Transverse colon (tissue), 4 donors: ENCODE measurements around the gene SLC2A9. TPM values are rescaled to one million over a fixed set of nuclear protein-coding genes. Genes with fewer than 3 reads are reported as not detected.

Experiments used
- DNase-seq: peaks from one replicate; pipeline ENCODE4 v3.0.0-alpha.2; 2019
- H3K27ac ChIP-seq, 4 donors: fragments of 200-600 bp; sonication (generic); 2 replicates each; pipeline ENCODE4 v1.5.1; 2016 to 2018; ENCODE audit warnings: inconsistent platforms in 4 of 4
- H3K27me3 ChIP-seq: fragments of 200-600 bp; sonication (generic); 2 replicates; pipeline ENCODE4 v1.5.1; 2017; ENCODE audit warnings: inconsistent platforms
- H3K36me3 ChIP-seq, 4 donors: fragments of 200-600 bp; sonication (generic); 2 replicates each; pipeline ENCODE4 v1.5.1; 2017 to 2019; ENCODE audit warnings: inconsistent platforms in 4 of 4
- H3K4me1 ChIP-seq, 4 donors: fragments of 200-600 bp; sonication (generic); 2 replicates each; pipeline ENCODE4 v1.5.1; 2017 to 2020; ENCODE audit warnings: inconsistent platforms in 4 of 4
- H3K4me3 ChIP-seq, 4 donors: fragments of 200-600 bp; sonication (generic); 1 replicate in 1 of 4; 2 replicates in 3 of 4; pipeline versions ENCODE4 v1.5.1 to v1.6.1; 2017 to 2019; ENCODE audit warnings: inconsistent platforms in 4 of 4
- H3K9me3 ChIP-seq, 2 donors: fragments of 200-600 bp; sonication (generic); 2 replicates each; pipeline ENCODE4 v1.5.1; 2017 to 2019; ENCODE audit warnings: inconsistent platforms in 2 of 2
- EP300 ChIP-seq: sonication (generic); formaldehyde crosslinking; IDR thresholded peaks from one replicate; pipeline ENCODE4 v1.6.1; 2017; ENCODE audit warnings: antibody characterized with exemption, low read depth
- POLR2A ChIP-seq: fragments of 450-650 bp; IDR thresholded peaks from one replicate; pipeline ENCODE4 v1.6.1; 2016; ENCODE audit warnings: antibody characterized with exemption, mild to moderate bottlenecking, moderate library complexity
- POLR2AphosphoS5 ChIP-seq, 3 donors: sonication (generic); formaldehyde crosslinking; IDR thresholded peaks; one replicate each; pipeline ENCODE4 v1.6.1; 2016; ENCODE audit warnings: antibody characterized with exemption in 3 of 3
- WGBS, 2 donors: methylation state at CpG; one replicate each; pipeline ENCODE4 v1.1.5; 2018; ENCODE audit warnings: low coverage in 1 of 2; 5-methylcytosine and 5-hydroxymethylcytosine counted together
- in situ Hi-C, 4 donors: fragments of 200-750 bp; cut with MboI; loops; one replicate each; pipeline versions ENCODE4 v1.15.0 to v1.15.1; 2017; ENCODE audit warnings: low sequenced_read_pairs in 3 of 4, low pct_ligation_motif_present in 1 of 4, low pct_unique_long_range_greater_than_20kb in 1 of 4
- intact Hi-C: fragments of 100-400 bp; cut with DNase I; formaldehyde crosslinking; loops from one replicate; pipeline ENCODE4 v1.15.1; 2023; ENCODE audit warnings: low total_unique reads
- total RNA-seq, 4 donors: library from RNA; depleted of rRNA; stranded (reverse); fragments of >200 nt; gene quantifications; one replicate each; pipeline ENCODE4 v1.1.0, GENCODE V29; 2016
- TF ChIP-seq, protein P1 (sequence below), 5 experiments: fragments of 200-600 bp in 3 of 5; fragments of 450-650 bp in 2 of 5; sonication (generic) in 3 of 5; IDR thresholded peaks; 1 replicate in 2 of 5; 2 replicates in 3 of 5; pipeline ENCODE4 v1.5.1; 2016 to 2017; ENCODE audit warnings: antibody characterized with exemption in 5 of 5, inconsistent platforms in 3 of 5, mild to moderate bottlenecking in 2 of 5, moderate library complexity in 1 of 5

Gene SLC2A9
- total RNA-seq, 4 donors from 2014 or later: 2.2 to 4.0 (median 3.4) TPM; not detected in 1

DNA sequence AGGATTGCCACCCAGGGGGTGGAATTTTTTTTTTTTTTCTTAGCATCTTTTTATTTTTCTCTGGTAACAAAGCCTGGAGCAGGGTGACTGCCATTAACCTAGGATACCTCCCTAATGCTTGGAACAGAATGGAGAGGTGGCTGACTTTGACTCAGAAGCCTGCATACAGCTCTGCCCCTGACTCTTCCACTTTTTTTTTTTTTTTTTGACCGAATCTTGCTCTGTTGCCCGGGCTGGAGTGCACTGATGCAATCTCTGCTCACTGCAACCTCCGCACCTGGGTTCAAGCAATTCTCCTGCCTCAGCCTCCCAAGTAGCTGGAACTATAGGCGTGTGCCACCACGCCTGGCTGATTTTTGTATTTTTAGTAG lies 341 bp upstream of the SLC2A9 start:
- TF ChIP-seq, protein P1, sequence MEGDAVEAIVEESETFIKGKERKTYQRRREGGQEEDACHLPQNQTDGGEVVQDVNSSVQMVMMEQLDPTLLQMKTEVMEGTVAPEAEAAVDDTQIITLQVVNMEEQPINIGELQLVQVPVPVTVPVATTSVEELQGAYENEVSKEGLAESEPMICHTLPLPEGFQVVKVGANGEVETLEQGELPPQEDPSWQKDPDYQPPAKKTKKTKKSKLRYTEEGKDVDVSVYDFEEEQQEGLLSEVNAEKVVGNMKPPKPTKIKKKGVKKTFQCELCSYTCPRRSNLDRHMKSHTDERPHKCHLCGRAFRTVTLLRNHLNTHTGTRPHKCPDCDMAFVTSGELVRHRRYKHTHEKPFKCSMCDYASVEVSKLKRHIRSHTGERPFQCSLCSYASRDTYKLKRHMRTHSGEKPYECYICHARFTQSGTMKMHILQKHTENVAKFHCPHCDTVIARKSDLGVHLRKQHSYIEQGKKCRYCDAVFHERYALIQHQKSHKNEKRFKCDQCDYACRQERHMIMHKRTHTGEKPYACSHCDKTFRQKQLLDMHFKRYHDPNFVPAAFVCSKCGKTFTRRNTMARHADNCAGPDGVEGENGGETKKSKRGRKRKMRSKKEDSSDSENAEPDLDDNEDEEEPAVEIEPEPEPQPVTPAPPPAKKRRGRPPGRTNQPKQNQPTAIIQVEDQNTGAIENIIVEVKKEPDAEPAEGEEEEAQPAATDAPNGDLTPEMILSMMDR (IDR thresholded peaks at IDR 0.05): no peak
- TF ChIP-seq POLR2A (no peak), POLR2AphosphoS5 (IDR thresholded peaks at IDR 0.05) (no peak), EP300 (no peak)
- H3K27me3 ChIP-seq: no peaks in the 10 kb centered on the region
- no peak for DNase-seq
- peaks cover 5 to 33% (median 12%) of the 10 kb centered on the region in 4 donors for H3K4me1 ChIP-seq
- intact Hi-C loops: no loop called here
- H3K27ac ChIP-seq: peak overlapping the region; percentile 10 to 89 (median 42)
- no peaks in the 10 kb centered on the region for H3K9me3 ChIP-seq
- H3K36me3 ChIP-seq: no peaks in the 10 kb centered on the region
- WGBS, 2 donors: 60 to 86% methylated on average over 1 to 5 of the region's 5 CpGs
- no peak overlapping the region for H3K4me3 ChIP-seq
- in situ Hi-C loops: no loop called here

DNA sequence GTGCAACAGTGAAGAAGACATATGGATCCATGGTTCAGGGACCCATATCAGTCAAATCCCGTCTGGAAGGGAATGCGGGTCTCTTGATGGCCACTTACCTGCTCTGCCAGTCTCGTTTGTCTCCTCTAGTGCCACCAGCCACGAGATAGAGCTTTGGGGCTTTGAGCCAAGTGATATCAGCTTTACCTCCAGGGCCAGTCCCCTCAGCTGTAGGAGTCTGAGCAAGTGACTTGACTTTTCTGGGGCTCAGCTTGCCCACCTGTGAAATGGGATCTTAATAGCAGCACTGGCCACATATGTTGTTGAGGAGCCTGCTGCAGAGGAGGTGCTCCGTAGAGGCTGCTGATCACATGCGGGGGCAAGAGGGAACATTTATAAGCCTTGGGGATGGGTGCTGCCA lies 1.2 kb downstream of the SLC2A9 start:
- Histone ChIP-seq H3K4me3 (no peak overlapping the region), H3K9me3 (no peaks in the 10 kb centered on the region), H3K27me3 (no peaks in the 10 kb centered on the region), H3K27ac (peak overlapping the region; percentile 84 to 90 (median 88)), H3K36me3 (no peaks in the 10 kb centered on the region), H3K4me1 (peaks cover 5 to 33% (median 12%) of the 10 kb centered on the region in 4 donors)
- in situ Hi-C loops (no loop called here), intact Hi-C loops (no loop called here)
- no peak for DNase-seq
- TF ChIP-seq POLR2AphosphoS5 (IDR thresholded peaks at IDR 0.05) (no peak), POLR2A (no peak), EP300 (no peak)
- TF ChIP-seq, protein P1 (IDR thresholded peaks at IDR 0.05): no peak
- WGBS, 2 donors: 86% methylated on average over 6 of the region's 6 CpGs; no CpG with 5 or more reads in 1 of the 2 donors

DNA sequence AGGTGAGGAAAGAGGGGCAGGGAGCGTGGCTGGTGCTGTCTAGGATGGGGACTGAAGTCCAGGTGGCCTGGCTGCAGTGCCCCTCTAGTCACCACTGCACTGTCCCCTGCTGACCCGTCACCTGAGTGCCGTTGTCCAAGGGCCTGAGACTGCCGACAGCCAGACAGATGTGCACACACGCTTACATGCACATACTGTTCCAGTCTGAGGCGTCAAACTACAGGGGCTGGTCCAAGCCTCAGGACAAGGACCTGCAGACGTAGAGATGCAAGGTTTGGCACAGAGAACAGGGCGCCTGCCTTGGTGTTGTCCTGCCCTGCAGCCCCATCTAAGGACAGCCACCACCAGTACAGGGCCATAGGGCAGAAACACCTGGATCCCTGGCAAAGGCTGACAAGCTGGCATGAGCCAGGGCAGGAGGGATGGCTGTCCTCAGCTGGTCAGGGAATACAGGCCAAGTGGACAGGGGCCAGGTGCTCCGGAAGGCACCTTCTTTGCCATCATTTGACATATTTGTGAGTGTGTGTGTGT lies 1.7 kb downstream of the SLC2A9 start:
- no peaks in the 10 kb centered on the region for H3K9me3 ChIP-seq
- intact Hi-C loops: no loop called here
- no peak for DNase-seq
- peak overlapping the region; percentile 84 to 90 (median 88) for H3K27ac ChIP-seq
- no peaks in the 10 kb centered on the region for H3K36me3 ChIP-seq
- H3K27me3 ChIP-seq: no peaks in the 10 kb centered on the region
- H3K4me3 ChIP-seq: peak overlapping the region in 3 of 4 donors; percentile 29 to 55 (median 31)
- TF ChIP-seq, protein P1 (IDR thresholded peaks at IDR 0.05): no peak
- TF ChIP-seq EP300 (no peak), POLR2A (no peak), POLR2AphosphoS5 (IDR thresholded peaks at IDR 0.05) (no peak)
- in situ Hi-C loops: loop anchor here (5.0 to 10.0 kb wide), 3 partner anchors 255 to 315 kb away; no protein-coding TSS in a partner anchor
- H3K4me1 ChIP-seq: peaks cover 5 to 33% (median 12%) of the 10 kb centered on the region in 4 donors
- 67% methylated on average over 9 of the region's 9 CpGs; no CpG with 5 or more reads in 1 of the 2 donors for WGBS, 2 donors

DNA sequence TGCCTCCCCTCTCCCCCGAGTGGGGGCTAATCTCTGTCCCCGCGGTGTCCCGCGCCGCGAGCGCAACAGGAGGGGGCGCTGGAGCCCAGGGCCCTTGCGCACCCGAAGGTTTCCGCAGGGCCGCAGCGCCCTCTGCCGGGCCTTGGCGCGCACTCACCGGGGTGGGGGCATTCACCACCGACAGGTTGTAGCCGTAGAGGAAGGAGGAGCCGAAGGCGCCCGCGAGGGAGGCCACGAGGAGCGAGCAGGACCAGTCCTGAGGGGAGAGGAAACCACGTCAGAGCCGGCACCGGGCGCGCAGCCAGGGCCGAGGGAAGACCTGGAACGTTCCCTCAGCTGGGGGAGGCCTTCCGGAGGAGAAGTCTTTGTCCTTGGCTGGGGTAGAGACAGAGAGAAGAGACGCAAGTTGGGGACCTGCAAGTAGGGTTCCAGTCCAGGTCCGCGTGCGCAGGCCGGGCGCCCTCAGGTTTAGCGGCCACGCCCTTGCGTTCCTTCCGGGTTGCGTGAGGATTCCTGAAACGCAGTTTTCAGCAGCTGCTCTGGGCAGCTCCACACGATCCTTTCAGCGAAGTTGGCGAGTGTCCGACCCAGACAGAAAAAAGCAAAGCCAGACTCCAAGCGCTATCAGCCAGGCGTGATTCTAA lies 2.4 kb downstream of the SLC2A9 start:
- H3K27ac ChIP-seq: peak overlapping the region; percentile 84 to 90 (median 88)
- WGBS, 2 donors: 6% methylated on average over 44 of the region's 52 CpGs; no CpG with 5 or more reads in 1 of the 2 donors
- no peaks in the 10 kb centered on the region for H3K9me3 ChIP-seq
- DNase-seq: peak; percentile 97
- in situ Hi-C loops (loop anchor here (5.0 to 10.0 kb wide), 3 partner anchors 254 to 314 kb away; no protein-coding TSS in a partner anchor), intact Hi-C loops (no loop called here)
- no peak for TF ChIP-seq EP300
- peak; percentile 36 to 86 (median 83) for TF ChIP-seq POLR2AphosphoS5 (IDR thresholded peaks at IDR 0.05)
- peak; percentile 75 for TF ChIP-seq POLR2A
- TF ChIP-seq, protein P1 (IDR thresholded peaks at IDR 0.05): peak; percentile 95 to 100 (median 99)
- H3K4me3 ChIP-seq: peak overlapping the region in 3 of 4 donors; percentile 29 to 55 (median 31)
- peaks cover 5 to 33% (median 12%) of the 10 kb centered on the region in 4 donors for H3K4me1 ChIP-seq
- no peaks in the 10 kb centered on the region for H3K36me3 ChIP-seq
- no peaks in the 10 kb centered on the region for H3K27me3 ChIP-seq
